Activated T-cell treated with anti-CD3 and anti-CD28 coated beads for 1 hour (primary cell): Measurements from ENCODE around the gene TAOK2.

Source experiments
- DNase-seq: peaks from one replicate; pipeline ENCODE4 v3.0.0-alpha.2; 2020; ENCODE audit warnings: low read depth

Gene TAOK2

GRCh38 chr16:29963021-29963743 lies 10.5 kb upstream of the TAOK2 start:
- DNase-seq = no peak

- no peak for DNase-seq
Observed at GRCh38 chr16:29968205-29968604, 5.5 kb upstream of the TAOK2 start.

GRCh38 chr16:29971304-29971703 lies 2.4 kb upstream of the TAOK2 start:
- no peak for DNase-seq

GRCh38 chr16:29972500-29972899 lies 1.2 kb upstream of the TAOK2 start:
- no peak for DNase-seq

- no peak for DNase-seq
Observed at GRCh38 chr16:29972992-29973383, 680 bp upstream of the TAOK2 start.

- no peak for DNase-seq
Observed at GRCh38 chr16:29974291-29975133, 844 bp downstream of the TAOK2 start.

- no peak for DNase-seq
Observed at GRCh38 chr16:29975134-29975538, 1.5 kb downstream of the TAOK2 start.

- no peak for DNase-seq
Observed at GRCh38 chr16:29975811-29976511, 2.3 kb downstream of the TAOK2 start.

- DNase-seq = no peak
Observed at GRCh38 chr16:29977063-29977825, 3.6 kb downstream of the TAOK2 start.

GRCh38 chr16:29978081-29978480 lies 4.4 kb downstream of the TAOK2 start:
- DNase-seq = no peak

- no peak for DNase-seq
Observed at GRCh38 chr16:29978564-29979270, 5.0 kb downstream of the TAOK2 start.

GRCh38 chr16:29982560-29983419 lies 9.1 kb downstream of the TAOK2 start:
- DNase-seq = no peak

GRCh38 chr16:29983420-29984136 lies 9.9 kb downstream of the TAOK2 start:
- DNase-seq = no peak

GRCh38 chr16:29984137-29984763 lies 10.6 kb downstream of the TAOK2 start:
- DNase-seq = no peak

- DNase-seq = no peak
Observed at GRCh38 chr16:29984764-29985147, 11.1 kb downstream of the TAOK2 start.

GRCh38 chr16:29985271-29985811 lies 11.7 kb downstream of the TAOK2 start:
- DNase-seq = no peak

- DNase-seq = no peak
Observed at GRCh38 chr16:29986231-29986630, 12.6 kb downstream of the TAOK2 start.

- no peak for DNase-seq
Observed at GRCh38 chr16:29986931-29987330, 13.3 kb downstream of the TAOK2 start.
